ENCODE measurements around the gene POMT1.

- TF ChIP-seq CTCF (IDR thresholded peaks at IDR 0.05; ENCODE audit: insufficient read depth, low read length, poor library complexity, severe bottlenecking) (no peak), EZH2phosphoT487 (conservative IDR thresholded peaks at IDR 0.05; ENCODE audit: low read length) (no peak)
Observed at GRCh38 chr9:131478911-131479310, 23.8 kb upstream of the POMT1 start.

Data from SU-DHL-6 (cell line).